Right hindlimb (tissue), 1 donor: ENCODE results near the gene RAB29.

Experiments used
- DNase-seq: peaks from one replicate; pipeline ENCODE4 v3.0.0-alpha.2; 2018

The RAB29 gene

DNA sequence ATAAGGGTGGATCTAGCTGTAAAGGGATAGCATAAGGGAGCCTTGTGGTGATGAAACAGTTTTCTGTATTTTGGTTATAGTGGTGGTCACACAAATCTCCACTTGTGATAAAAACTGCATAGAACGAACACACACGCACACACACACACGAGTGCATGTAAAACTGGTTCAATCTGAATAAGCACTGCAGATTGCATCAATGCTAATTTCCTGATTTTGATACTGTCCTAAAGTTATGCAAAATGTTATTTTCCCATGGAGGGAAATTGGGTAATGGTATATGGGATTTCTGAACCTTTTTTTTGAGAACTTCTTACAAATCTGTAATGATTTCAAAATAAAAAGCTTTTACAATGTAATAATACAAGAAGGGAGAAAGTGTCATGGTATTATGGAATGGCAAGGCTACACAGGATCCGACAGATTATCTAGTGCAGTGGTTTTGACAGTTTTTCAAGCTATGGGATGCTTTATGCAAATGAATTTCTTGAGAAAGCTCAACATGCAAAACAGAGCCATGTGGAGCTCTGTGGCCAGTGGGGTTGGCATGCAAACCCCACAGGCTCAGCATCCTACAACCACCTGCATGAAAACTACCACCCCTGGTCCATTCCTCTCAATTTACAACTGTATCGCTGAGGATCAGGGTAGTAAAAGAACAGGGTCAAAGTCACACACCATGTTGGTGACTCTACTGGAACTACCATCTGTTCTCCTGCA, 18.9 kb upstream of the RAB29 start:
- DNase-seq: no peak

DNA sequence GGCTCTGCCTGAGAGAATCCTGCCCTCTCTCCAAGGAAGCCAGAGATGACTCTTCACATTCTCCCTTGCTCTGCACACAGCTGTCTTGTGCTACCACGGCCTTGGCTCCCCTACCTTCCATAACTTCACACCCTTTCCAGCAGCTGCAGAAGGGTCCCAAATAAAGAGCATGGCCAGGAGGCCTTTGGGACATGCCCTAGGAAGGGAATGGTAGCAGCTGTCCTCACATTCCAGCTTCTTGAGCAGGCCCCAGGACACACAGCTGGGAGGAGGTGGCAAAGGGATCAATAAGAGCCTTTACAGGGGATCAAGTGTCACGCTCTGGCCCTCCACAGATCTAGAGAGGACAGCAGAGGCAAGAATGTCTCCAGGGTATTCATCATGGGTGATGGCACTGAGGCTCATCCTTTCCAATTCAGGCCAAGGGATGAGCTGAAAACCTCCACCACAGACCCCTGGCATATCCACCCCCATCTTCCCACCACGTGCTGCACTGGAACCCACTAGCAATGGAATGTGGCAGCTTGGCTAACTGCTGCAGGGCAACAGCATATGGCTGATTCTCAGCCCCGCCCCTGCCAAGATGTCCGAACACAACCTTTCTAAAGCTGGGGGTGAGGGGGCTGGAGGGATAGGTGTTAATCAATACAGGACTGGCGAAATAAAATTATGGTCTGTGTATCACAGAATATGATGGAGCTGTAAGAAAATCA, 17.8 kb upstream of the RAB29 start:
- peak; percentile 44 for DNase-seq

DNA sequence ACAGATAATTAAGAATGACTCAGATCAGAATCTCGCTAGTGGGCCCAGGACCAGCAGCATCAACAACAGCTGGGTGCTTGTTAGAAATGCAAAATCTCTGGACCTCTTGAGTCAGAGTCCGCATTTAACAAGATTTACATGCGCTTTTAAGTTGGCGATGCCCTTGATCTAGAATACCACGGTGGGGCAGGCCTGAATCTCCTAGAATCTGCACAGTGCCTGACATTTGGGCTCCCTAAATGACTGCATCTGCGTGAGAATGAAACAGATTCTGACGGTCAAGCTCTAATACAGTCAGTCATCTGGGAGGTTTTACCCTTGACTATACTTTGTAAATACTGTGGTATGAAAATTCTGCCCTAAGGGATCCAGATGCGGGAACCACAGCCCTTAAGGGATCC, 17.2 kb upstream of the RAB29 start:
- DNase-seq: no peak

DNA sequence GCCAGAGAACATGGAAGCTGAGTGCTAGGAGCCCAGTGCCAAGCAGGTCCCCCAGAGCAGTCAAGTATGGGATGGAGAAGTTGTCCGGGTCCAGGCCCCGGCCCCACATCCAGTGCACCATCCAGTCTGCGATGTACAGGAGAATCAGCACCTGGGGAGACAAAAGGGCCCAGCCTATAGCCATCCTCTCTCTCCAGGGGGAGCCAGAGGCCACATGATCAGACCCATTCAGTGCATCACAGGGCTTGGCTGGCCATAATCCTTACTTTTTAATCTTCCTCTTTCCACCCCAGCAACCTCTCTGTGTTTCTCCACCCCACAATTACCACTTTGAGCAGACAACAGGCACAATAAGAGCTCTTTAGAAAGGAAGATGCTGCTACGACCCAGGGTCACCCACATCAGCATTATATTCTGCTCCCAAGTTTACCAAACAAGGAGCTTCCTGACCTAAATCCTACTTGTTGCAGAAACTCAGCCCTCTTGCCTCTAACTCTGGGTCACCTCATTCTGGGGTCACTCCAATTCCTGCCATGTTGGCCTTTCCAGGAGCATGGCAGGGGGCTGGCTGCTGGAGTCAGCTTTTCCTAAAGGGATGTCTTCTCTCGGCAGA, 16.4 kb upstream of the RAB29 start:
- DNase-seq: peak; percentile 61

DNA sequence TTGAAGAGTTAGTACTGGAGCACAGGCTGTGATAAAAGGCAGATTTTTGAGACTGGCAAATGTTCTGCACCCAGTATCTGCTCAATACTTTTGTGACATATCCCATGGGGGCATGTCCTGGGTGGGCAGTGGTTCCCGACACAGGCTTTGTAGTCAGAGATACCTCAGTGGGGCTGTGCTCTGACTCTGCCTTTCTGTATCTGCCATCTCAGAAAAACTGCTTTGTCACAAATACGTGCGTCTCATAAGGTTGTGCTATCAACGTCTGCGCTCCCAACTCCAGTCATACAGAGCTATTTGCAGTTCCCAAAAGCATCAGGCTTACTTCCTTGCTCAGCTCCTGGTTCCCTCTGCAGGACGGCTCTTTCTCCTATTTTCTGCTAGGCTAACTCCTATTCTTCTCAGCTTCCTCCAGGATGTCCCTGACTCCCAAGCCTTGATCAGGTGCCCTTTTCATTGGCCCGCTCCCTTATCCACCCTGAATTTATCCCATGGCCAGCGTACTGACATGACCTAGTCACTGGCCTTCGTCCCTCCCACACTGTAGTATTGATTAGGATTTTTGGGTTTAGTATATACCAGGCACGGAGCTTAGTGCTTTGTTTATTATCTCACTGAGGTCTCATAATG, 12.1 kb upstream of the RAB29 start:
- DNase-seq: no peak

DNA sequence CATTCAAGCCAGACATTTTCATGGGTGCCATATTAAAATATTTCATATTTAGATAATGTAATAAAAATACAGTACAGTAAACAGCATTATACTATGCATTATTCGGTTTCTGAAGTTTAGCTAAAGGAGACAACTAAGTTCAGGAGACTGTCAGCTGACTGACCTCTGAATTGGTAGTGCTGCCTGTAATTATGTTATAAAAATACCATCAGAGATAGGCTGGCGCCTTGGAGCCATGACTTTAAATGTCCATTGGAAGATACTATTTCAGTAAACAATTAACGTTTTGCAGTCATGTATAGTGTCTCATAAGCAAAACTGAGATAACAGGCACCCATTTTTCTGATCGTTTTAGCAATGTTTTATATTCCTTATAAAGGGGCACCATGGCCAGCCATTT, 11.3 kb upstream of the RAB29 start:
- DNase-seq: no peak

DNA sequence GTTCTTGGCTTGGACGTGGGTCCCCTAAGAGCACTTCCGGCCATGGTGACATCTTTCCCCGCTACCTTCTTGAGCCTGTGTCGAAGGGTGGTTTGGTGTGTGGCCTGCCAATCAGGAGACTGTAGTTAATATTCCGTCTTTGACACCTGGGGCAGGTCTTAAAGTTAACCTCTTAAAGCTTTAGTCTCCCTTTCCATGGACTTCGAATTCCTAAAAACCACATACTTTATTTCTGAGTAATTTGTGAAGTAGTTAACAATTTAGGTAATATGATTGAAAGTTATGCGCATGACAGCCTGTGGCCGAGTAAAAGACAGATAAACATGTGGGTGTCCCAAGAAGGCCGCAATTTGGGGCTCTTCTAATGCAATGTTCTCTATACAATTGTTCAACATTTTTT, 10.2 kb upstream of the RAB29 start:
- DNase-seq: no peak

DNA sequence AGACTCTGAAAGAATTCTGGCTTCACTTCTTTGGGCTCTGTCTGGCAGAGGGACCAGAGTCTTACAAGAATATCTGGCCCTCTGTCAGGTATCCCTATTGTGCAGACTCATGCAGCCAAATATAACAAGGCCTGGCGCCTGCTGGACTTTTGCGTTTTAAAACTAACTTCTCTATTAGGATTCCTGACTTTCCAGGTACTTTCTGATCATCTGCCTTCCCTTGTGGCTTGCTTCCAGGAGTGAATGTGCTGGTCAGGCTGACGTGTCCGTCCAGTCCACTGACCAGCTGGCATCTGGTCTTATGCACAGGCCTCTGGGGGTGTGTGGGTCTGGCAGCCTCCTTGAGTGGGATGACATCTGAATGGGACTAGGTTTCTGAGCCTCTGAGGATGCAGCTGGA, 8.6 kb upstream of the RAB29 start:
- DNase-seq: no peak

DNA sequence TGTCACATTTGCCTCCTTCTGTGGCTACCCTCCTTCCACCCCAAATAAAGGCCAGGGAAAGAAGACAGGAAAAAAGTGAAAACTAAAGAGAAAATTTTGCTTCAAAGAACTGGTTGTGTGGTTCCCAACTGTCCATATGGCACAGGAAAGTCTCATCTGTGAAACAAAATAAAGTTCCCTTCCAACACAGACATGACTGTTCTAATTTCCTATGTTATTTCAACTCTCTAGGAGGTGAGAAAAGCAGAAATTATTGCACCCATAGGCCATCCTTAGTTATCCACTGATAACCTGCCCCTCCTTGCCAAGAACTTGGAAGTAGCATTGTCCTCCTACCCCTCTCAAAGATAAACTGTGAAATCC, 8.1 kb upstream of the RAB29 start:
- DNase-seq: no peak

DNA sequence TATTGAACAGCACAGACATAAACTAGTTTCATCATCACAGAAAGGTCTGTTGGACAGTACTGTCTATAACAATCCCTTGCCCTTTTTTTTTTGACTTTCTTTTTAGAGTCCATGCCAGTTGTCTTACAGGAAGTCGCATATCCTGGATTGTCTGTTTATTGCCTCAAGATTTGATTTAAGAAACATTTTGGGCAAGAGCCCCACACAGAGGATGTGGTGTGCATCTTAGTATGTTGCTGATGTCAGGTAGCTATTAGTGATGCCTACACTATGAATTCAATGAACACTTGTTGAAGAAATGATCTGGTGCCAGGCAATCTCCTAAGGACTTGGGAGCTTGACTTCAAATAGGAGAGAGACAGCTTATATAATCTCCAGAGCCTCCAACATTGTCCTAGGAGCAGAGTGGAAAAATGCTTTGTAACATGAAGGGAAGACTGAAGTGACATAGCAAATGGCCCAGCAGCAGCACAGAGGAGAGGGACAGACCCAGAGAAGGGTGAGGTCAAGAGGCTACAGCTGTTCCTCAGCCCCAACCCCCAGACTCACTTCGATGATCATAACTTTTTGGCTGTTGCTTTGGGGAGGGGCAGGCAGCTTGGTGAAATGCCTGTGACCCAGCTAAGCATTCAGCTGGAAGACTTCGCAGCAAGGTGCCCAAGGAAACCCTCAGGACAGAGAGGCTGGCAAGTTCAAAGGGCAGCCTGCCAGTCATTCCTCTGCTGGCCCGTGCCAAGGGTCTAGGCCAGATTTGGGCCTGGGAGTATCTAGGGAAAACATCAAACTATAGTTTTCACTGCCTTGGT, 7.5 kb upstream of the RAB29 start:
- no peak for DNase-seq

DNA sequence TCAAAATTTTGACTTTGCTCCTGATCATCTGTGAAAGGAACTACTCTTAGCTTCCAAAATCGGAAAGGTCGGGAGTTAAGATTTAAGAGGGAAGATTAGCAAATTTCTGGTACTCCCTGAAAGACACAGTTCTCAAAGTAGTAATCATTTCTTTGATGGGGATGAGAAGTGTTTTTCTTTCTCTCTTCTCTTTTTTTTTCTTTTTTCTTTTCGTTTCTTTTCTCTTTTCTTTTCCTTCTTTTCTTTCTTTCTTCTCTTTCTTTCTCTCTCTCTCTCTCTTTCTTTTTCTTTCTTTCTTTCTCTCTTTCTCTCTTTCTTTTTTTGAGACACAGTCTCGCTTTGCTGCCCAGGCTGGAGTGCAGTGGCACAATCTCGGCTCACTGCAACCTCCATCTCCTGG, 5.1 kb upstream of the RAB29 start:
- DNase-seq: no peak

DNA sequence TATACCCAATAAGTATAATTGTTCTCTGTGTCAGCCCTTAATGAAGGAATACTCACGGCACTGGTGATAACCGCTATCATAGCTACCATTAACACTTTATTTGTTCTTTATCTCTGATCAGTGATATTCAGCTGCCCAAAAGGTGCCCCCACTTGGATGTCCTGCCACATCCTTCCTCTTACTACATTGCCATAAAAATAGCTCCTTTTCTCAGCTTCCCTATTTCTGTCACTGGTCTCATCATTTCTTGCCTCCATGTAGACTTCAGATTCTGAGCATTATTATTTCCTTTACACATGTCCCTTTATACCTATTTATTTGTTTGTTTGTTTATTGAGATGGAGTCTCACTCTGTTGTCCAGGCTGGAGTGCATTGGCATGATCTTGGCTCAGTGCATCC, 2.7 kb upstream of the RAB29 start:
- DNase-seq: no peak

DNA sequence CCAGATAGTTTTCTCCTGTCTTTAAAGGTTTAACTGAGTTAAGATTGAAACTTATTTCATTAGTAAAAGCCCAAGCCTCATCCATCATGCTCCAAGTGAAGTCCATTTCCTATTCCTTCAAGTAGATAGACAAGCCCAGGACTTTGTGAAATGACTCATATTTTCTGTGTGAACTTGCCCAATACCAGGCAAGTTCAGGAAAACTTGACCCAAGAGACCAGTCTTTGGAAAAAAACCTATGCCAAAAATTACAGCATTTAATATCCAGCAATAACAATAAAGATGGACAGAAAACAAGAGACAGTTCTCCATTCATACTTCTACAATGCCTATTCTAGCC, 405 bp upstream of the RAB29 start:
- no peak for DNase-seq

DNA sequence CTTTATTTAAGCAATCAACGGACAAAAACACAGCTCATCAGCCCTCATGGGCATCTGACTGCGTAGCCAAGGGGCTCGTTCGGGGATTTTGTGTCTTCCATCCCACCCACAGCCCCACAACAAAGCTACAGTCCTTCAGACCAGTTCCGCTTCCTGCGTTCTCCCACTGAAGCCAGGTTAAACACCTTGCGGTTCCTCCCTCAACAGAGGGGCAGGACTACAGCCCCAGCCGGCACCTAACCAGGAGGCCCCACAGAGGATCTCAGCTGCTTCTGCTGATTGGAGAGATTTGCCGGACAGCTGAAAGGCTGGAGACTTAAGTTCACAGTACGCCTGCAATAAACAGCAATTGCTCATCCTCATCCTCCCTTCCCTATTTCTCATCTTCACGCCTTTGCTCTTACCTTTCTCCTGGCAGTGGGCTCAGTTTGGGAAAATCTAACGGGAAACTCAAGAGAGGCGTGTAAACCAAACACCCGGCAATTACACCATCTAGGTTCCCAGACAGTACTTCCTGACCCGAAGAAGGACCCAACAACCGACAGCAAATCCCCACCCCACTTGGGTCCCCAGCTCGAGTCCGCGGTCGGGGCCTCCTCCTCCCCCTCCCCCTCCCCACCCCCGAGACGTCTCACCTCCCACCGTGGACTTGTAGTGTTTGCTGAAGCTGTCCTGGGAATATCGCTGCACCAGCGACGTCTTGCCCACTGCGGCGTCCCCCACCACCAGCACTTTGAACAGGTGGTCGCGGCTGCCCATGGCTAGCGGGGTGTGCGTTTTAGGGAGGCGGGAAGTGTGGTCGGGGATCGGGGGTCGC, 876 bp downstream of the RAB29 start:
- DNase-seq: peak; percentile 41

DNA sequence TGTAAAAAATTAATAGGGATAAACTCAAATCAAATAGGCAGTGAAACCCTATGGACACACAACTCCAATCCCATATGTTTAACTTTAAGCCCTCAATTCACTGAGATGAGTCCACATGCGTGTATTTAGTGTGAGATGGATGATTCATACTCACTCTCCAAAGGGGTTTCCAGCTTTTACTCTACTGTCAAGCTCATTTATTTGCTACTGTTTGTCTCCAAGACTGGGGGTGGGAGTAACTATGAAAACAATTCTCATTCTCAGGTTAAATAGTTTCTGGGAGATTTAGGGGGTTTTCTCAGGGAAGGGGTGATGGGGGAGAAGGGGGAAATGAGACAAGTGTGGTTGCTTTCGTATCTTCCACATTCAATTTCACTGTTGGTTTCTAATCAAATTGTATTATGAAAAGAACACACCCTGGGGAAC, 2.7 kb downstream of the RAB29 start:
- no peak for DNase-seq

DNA sequence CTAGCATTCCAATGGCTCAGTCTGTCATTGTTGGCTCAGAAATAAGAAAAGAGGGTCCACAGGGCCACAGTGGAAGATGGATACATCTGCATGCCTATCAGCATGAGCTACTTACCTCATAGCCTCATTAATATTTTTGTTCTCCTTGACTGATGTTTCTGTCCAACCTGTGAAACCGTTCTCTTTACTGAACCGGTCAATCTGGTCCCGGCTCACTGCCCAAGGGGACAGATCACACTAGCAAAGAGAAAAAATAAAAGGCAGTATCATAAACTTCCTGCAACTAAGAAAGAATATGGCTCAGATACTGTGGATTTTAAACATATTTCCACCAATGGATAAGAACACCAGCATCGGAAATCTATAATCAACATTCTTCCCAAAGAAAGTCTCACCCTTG, 4.7 kb downstream of the RAB29 start:
- DNase-seq: no peak

DNA sequence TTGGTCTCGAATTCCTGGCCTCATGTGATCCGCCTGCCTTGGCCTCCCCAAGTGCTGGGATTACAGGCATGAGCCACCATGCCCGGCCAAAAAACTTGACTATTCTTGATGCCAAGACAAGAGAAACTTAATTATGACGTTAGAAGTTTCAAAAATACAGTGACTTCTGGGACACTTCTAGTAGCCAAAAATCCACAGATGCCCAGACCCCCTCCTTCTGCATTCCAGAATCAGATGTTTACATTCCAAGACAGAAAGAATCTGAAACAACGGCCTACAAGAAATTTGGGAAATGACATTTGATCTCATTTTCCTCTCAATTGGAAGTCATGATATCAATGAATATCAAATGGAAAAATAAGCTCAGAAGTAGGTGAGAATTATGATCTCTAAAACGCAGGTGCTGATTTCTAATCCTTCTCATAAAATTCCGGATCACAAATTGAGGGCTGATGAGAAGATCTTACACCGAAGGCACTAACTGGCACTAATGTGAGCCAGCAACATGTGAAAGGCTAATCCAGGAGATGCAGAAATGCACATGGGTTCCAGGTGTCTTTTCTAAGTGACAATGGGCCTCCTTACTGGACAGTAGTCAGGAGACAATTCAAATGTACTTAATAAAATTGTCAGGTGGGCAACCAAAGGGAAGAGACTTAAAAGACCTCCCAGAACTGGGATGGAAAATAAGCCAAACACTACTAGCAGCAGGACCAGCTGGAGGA, 5.5 kb downstream of the RAB29 start:
- DNase-seq: no peak

DNA sequence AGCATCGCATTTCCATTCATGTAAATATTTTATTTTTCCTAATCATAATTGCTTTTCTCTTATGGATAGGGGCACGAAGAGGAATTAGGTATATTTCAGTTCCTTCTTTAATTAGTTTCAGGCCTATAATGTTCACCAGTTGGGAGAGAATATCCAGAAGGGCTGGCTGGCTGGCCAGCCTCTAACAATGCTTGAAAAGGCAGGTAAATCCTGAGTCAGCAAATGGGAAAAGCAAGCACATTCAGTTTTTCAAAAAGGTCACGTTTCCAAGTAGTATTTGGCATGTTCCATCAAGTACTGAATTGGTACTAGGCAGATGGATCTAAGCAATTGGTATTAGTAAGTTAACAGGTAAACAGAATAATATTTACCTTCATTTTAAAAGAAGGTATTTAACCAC, 8.0 kb downstream of the RAB29 start:
- DNase-seq: no peak

DNA sequence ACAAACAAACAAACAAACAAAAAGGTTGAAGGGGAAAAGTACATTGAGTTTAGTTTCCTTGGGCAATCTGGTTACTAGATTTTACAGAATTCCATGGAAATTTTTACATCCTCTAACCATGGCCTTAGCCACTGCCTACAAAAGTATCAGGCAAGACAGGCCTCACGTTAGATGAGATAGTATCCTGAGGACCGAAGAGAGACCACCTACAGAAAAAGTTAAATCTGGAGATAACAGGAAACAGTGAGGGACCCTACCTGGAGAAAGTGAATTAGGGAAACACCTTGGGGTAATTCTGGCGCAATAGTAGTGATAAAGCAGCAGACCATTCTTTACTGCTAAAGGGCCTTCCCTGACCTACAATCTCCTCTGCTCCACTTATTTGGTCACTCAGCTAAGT, 8.7 kb downstream of the RAB29 start:
- no peak for DNase-seq

DNA sequence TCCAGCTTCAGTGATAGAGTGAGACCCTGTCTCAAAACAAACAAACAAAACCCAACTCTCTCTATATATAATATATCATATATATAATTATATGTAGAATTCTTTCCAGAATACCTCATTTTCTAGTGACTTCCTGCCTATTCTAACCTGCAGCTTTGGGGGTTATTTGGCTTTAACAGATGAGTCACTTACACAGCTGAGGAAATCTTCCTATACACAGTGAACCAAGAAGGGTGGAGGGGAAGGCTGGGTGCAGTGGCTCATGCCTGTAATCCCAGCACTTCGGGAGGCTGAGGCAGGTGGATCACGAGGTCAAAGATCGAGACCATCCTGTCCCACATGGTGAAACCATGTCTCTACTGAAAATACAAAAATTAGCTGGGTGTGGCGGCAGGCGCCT, 9.2 kb downstream of the RAB29 start:
- DNase-seq: no peak

DNA sequence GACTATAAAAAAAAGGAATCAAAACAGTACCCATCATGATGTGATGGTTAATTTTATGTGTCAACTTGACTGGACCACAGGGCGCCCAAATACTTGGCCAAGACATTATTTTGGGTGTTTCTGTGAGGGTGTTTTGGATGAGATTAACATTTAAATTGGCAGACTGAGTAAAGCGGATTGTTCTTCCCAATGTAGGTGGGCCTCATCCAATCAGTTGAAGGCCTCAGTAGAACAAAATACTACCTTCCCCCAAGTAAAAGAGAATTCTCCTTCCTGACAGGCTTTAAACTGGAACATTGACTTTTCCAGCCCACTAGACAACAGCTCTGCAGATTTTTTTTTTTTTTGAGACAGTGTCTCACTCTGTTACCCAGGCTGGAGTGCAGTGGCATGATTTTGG, 10.7 kb downstream of the RAB29 start:
- no peak for DNase-seq

DNA sequence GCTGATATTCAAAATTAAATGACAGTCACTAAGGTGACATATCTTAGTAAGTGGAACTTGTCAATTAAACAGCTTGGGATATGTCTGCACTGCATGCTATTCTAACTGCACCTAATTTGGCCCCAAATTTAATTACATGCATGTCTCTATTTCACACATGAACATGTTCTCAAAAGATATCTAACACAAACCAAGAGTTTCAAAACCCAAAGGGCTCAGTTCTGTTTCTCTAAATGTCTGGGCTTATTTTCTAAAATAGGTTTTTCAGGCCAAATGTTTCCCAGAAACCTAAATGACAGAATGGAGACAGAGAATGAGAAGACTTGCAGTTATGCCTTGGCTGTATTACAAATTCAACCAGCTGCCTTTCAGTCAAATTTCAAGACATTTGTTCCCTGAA, 11.3 kb downstream of the RAB29 start:
- no peak for DNase-seq
